Measurements from ENCODE around the gene PCSK4.

GRCh38 chr19:1507763-1508506 is 17.8 kb upstream of the PCSK4 start:
- TF ChIP-seq CTCF (conservative IDR thresholded peaks at IDR 0.05; ENCODE audit: low read length) (no peak), EZH2phosphoT487 (IDR thresholded peaks at IDR 0.05; ENCODE audit: borderline replicate concordance, low read depth, low read length) (no peak)

Data from OCI-LY7 (cell line).